HG03432 (cell line): ENCODE measurements around the gene SPIRE1.
"Not testable (repeated sequence)": the region's sequence is repeated elsewhere in the genome, so short reads cannot be mapped to it uniquely, and the experiment has no call there.

Source experiments
- ATAC-seq: cut with Tn5 transposase; IDR thresholded peaks from one replicate; pipeline ENCODE4 v1.9.1; 2021; ENCODE audit warnings: mild to moderate bottlenecking, moderate library complexity; ENCODE audit not compliant: unreplicated experiment

Gene SPIRE1

DNA sequence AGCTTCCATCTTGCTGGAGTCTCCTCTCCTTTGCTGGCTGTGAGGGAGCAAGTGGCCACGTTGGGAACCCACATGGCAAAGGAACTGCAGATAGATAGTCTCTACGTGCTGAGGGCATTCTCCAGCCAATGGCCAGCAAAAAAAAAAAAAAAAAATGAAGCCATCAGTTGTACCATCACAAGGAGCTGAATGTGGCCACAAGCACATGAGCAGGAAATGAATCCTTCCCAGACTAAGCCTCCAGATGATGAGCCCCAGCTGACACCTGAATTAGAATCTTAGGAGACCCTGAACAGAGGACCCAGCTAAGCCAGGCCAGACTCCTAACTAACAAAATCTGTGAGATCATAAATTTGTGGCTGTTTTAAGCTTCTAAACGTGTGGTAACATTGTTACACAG, 57.9 kb downstream of the SPIRE1 start:
- no peak for ATAC-seq

- no peak for ATAC-seq
Observed at GRCh38 chr18:12599543-12599942, 58.4 kb downstream of the SPIRE1 start.

DNA sequence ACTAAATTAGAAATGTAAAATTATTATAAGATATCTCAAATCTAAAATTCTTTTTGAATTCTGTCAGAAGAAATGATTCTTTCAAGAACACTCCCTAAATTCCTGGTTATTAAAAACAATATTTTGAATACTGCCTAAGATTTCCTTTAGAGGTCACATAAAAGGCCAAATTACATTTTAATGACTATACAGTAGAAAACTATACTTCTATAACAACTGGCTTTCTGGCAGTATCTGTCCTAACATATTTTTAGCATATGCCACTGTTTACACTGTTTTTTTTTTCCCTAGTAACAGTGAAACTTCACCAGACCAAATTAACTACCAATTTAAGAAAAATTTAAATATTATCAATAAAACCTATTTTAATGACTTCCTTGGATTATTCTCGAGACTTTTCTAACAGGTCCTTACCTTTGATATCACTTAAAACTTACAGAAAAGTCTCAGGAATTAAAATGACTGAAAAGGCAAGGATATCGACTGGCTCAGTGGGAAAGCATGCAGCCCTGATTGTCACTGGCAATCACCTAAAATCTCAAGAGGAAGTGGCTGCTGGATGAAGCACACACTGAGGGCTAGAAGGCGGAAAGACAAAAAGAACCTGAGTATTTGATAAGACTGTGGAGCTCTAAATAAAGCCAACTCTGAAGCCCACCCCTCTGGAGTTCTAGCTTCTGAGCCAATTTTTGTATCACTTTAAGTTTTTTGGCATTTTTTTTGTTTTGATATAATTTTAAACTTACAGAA, 59.6 kb downstream of the SPIRE1 start:
- ATAC-seq: no peak

- ATAC-seq: no peak
Observed at GRCh38 chr18:12597760-12598159, 60.1 kb downstream of the SPIRE1 start.

DNA sequence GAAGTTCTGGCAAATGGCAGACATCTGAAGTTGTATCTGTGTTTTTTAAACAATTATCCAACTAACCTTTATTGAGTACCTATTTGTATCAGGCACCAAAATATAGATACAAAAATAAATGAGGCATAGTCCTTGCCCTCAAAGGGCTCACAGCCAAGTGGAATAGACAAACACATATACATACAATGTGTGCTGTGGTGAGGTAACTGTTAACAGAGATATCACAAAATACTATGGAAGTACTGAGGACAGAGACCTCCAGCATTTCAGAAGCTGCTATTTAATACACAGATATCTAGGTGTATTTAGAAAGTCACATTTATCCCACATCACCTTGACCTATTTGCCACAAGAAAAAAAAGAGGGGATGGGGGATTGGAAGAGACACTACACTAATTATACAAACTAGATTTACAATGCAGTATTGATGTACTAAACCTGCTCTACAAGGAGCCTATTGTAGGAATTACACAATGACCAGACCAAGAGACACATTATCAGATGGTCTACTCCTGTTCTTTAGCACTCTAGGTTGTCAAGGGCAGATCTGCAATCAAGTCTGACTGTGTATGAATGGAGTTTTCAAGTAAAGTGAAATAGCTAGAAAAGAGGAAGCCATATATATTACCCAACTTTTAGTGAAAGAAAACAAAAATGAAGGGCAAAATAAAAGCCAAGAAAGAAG, 62.2 kb downstream of the SPIRE1 start:
- ATAC-seq: no peak

DNA sequence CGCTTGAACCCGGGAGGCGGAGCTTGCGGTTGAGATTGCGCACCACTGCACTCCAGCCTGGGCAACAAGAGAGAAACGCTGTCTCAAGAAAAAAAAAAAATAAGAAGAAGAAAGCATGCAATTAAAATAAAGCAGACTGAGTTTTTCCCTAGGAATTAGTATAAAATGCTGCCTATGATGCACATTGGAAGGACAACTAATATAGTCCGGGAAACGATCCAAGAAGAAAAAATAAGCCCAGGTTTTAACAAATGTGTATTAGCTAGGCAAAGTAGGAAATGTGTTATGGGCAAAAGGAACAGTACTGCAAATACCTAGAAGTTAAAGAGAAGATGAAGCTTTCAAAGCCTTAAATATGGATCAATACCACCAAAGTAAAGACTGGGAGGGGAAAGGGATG, 64.0 kb downstream of the SPIRE1 start:
- no peak for ATAC-seq

GRCh38 chr18:12592597-12593127, 65.2 kb downstream of the SPIRE1 start:
- no peak for ATAC-seq

DNA sequence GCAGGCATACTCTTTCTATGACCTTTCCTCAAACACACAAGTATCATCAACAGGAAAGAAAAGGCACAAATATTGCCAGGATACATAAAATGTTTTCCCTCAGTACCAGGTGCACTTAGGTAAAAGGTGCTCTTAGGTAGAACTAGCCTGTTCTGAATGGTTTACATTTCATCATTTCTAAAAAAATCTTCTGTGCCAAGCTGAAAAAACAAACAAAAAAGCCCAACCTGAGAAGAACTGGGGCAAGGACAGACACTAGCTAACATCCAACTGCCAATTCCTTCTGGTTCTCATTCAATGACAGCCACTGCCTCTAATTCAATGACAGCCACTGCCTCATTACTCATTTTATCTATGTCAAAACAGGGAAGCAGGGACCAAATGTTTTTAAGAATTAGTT, 68.5 kb downstream of the SPIRE1 start:
- no peak for ATAC-seq

GRCh38 chr18:12586956-12587355, 71.0 kb downstream of the SPIRE1 start:
- no peak for ATAC-seq

- no peak for ATAC-seq
Observed at GRCh38 chr18:12585218-12585617, 72.7 kb downstream of the SPIRE1 start.

GRCh38 chr18:12580630-12581342, 77.1 kb downstream of the SPIRE1 start:
- ATAC-seq: no peak

- no peak for ATAC-seq
Observed at GRCh38 chr18:12579775-12580174, 78.1 kb downstream of the SPIRE1 start.

DNA sequence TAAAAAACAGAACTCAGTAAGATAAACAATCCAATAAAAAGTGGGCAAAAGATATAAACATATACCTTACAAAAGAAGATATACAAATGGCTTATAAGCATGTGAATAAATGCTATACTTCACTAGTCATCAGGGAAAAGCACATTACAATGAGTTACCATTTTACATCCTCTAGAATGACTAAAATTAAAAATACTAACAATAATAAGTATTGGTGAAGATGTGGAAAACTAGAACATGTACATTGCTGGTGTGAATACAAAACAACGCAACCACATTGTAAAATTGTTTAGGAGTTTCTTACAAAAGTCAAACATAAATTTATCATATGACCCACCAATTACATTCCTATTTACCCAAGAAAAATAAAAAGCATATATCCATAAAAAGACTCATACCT, 80.1 kb downstream of the SPIRE1 start:
- ATAC-seq: no peak

DNA sequence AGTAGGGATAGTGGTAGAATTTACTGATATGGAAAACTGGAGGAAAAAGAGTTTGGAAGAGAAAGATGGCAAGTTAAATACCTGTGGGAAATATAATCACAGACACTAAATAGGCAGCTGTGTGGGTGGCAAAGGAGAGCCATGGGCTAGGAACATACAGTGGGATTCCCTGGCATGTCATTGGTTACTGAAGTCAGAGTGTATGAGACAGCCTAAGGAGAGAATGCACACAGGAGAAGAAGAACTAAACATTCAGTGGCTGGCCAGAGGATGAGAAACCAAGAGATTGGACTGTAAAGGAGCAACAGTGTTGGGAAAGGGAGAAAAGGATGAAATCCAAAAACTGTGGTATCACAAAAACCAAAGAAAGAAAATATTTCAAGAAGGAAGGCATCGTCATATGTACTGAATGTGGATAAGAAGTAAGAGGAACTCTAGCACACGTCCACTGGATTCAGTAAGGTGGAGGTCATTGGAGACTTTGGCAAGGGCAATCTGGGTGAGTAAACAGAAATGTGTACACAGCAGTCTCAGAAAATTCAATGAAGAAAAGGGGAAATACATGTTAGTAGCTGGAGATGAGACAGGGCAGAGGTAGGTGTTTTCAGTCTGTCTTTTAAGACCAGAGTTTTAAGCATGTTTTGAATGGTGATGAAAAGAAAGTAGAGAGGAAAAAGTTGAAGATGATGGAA, 83.3 kb downstream of the SPIRE1 start:
- no peak for ATAC-seq

DNA sequence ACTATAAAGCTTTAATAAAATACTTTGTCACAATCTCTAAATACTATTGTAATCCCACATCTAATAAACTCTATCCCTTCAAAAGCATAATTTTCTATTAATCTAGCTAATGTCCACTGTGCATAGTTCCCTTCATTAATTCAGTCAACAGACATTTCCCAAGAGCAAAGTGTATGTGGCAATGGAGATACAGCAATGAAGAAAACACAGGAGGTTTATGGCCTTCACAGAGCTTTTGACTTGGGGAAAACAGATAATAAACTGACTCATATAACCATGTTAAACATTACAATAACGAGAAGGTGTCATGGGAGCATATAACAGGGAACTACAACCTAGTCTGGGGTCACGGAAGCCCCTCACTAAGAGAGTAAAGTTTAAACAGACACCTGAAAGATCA, 86.3 kb downstream of the SPIRE1 start:
- no peak for ATAC-seq

DNA sequence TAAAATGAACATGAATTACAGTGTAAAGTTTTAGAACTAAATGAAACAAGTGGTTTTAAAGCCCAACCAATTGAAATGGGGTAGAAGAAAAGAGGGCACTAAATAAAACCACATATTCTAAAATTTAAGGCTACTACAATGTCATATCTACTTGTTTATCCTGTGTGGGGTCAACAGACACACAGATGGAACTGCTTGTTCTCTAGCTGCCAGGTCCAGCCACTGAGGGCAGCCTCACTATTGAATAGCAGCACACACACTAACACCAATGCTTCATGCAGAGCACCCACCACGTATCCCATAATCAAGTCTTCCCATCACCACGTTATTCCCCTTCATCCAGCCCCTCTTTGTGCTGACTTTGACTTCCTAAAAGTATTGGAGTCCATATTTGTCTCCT, 88.1 kb downstream of the SPIRE1 start:
- ATAC-seq: no peak

DNA sequence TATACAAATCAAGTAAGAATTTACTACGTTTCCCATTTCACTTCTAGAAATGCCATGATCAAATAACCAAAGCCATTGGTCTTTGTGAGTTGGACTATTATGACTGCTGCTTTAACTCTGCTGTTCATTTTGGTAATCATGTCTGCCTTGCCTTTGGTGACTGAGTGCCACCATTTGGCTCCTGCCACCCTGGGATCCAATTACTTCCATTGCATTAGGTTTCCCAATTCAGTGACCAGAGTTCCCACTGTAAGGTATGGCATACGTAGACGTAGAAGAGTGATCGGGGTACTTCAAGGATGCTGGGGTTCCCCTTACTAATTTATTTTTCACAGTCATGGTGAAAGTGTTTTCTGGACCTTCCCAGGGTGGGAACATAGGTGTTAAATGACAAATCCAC, 90.1 kb downstream of the SPIRE1 start:
- ATAC-seq: no peak

- ATAC-seq: no peak
Observed at GRCh38 chr18:12564861-12565260, 93.0 kb downstream of the SPIRE1 start.

DNA sequence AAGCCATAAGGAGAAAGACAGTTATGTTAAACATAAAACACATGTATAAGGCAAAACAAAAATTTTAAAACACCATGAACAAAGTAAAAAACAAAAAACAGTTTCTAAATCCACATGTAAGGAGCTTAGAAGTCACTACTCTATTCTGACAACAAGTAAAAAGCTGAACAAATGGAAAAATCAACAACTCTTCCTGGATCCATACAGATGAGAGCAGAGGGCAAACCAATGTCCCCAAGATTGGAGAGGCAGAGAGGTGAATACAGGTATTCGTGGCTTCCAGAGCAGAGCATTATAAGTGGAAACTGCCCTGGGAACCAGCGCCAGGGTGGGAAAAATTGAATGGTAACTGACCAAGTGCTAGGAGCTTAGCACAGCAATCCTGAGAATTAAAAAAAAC, 93.5 kb downstream of the SPIRE1 start:
- no peak for ATAC-seq

DNA sequence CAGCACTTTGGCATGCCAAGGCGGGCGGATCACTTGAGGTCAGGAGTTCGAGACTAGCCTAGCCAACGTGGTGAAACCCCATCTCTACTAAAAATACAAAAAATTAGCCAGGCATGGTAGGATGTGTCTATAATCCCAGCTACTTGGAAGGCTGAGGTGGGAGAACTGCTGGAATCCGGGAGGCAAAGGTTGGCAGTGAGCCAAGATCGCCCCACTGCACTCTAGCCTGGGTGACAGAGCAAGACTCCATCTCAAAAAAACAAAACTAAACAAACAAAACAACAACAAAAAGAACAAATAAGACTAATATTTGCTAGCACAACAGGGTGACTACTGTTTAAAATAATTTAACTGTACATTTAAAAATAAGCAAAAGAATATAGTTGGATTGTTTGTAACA, 97.3 kb downstream of the SPIRE1 start:
- not testable (repeated sequence) for ATAC-seq

- no peak for ATAC-seq
Observed at GRCh38 chr18:12559319-12559718, 98.6 kb downstream of the SPIRE1 start.
